WTC11 (cell line): Measurements from ENCODE around the gene LBHD2. TPM values are rescaled to one million over a fixed set of nuclear protein-coding genes. Genes with fewer than 3 reads are reported as not detected.

ENCODE experiments used
- ATAC-seq: fragments of 200-7000 bp; cut with Tn5 transposase; 2 replicates; pipeline ENCODE4 v1.10.0; 2021; ENCODE audit warnings: mild to moderate bottlenecking, moderate library complexity
- CTCF ChIA-PET: fragments of 300-600 bp; sonication (Branson Sonifier 250); formaldehyde crosslinking; loops from one replicate; lab custom pipeline; 2021; ENCODE audit warnings: antibody characterized with exemption; lab: Charles Lee
- POLR2A ChIA-PET: fragments of 350-600 bp; sonication (Branson Sonifier 250); formaldehyde crosslinking; loops from one replicate; lab custom pipeline; 2021; ENCODE audit warnings: antibody characterized with exemption; lab: Charles Lee
- DNase-seq: peaks from one replicate; pipeline ENCODE4 v3.0.0; 2021; ENCODE audit warnings: low spot score
- H3K27ac Mint-ChIP-seq: 2 replicates; pipeline ENCODE4 v1.8.0; 2021; ENCODE audit warnings: mixed read lengths
- H3K27me3 Mint-ChIP-seq: 2 replicates; pipeline ENCODE4 v1.8.0; 2021; ENCODE audit warnings: low read depth, mild to moderate bottlenecking, moderate library complexity, mixed read lengths
- H3K36me3 Mint-ChIP-seq: 2 replicates; pipeline ENCODE4 v1.8.0; 2021; ENCODE audit warnings: mixed read lengths
- H3K4me1 Mint-ChIP-seq: 2 replicates; pipeline ENCODE4 v1.8.0; 2022; ENCODE audit warnings: mixed read lengths
- H3K4me3 Mint-ChIP-seq: 2 replicates; pipeline ENCODE4 v1.8.0; 2021; ENCODE audit warnings: mild to moderate bottlenecking, moderate library complexity, mixed read lengths
- H3K9me3 Mint-ChIP-seq: 2 replicates; pipeline ENCODE4 v1.8.0; 2021; ENCODE audit warnings: mixed read lengths
- GRHL2 ChIP-seq: fragments of 250-450 bp; sonication (Bioruptor Pico); IDR thresholded peaks from 2 replicates; pipeline ENCODE4 v1.8.0; 2022; ENCODE audit warnings: mild to moderate bottlenecking, moderate library complexity; ENCODE audit not compliant: insufficient replicate concordance, severe bottlenecking
- NFYB ChIP-seq: sonication (generic); formaldehyde crosslinking; conservative IDR thresholded peaks from 2 replicates; pipeline ENCODE4 v1.8.0; 2022; ENCODE audit warnings: low read depth, missing genetic modification reagents
- OVOL2 ChIP-seq: fragments of 250-450 bp; sonication (Bioruptor Pico); IDR thresholded peaks from 2 replicates; pipeline ENCODE4 v1.9.0; 2021; ENCODE audit warnings: mild to moderate bottlenecking, borderline replicate concordance
- RELA ChIP-seq: sonication (generic); formaldehyde crosslinking; IDR thresholded peaks from 2 replicates; pipeline ENCODE4 v1.8.1; 2022; ENCODE audit warnings: missing genetic modification reagents, mild to moderate bottlenecking, borderline replicate concordance
- SP1 ChIP-seq: sonication (generic); formaldehyde crosslinking; conservative IDR thresholded peaks from 2 replicates; pipeline ENCODE4 v1.8.1; 2022; ENCODE audit warnings: missing genetic modification reagents
- TEAD4 ChIP-seq: sonication (generic); formaldehyde crosslinking; IDR thresholded peaks from 2 replicates; pipeline ENCODE4 v1.8.0; 2022; ENCODE audit warnings: mild to moderate bottlenecking, missing genetic modification reagents
- TP53 ChIP-seq: sonication (generic); formaldehyde crosslinking; IDR thresholded peaks from 2 replicates; pipeline ENCODE4 v1.8.1; 2023; ENCODE audit warnings: mild to moderate bottlenecking, missing genetic modification reagents
- ZNF317 ChIP-seq: sonication (generic); formaldehyde crosslinking; IDR thresholded peaks from 2 replicates; pipeline ENCODE4 v1.8.1; 2023; ENCODE audit warnings: low read depth, mild to moderate bottlenecking, moderate library complexity, missing genetic modification reagents, borderline replicate concordance
- ZNF671 ChIP-seq: fragments of 250-450 bp; sonication (Bioruptor Pico); IDR thresholded peaks from 2 replicates; pipeline ENCODE4 v1.8.0; 2021; ENCODE audit warnings: mild to moderate bottlenecking
- total RNA-seq: library from RNA; stranded (reverse); gene quantifications from 3 replicates; pipeline ENCODE4 v1.2.3, GENCODE V29; 2021
- TF ChIP-seq, protein P1 (sequence below): fragments of 200-600 bp; IDR thresholded peaks from 2 replicates; pipeline ENCODE4 v1.8.0; 2022; ENCODE audit warnings: antibody characterized with exemption
- TF ChIP-seq, protein P2 (sequence below): fragments of 250-450 bp; sonication (Bioruptor Pico); IDR thresholded peaks from 2 replicates; pipeline ENCODE4 v1.9.0; 2021; ENCODE audit warnings: mild to moderate bottlenecking
- TF ChIP-seq, protein P3 (sequence below): sonication (generic); formaldehyde crosslinking; IDR thresholded peaks from 2 replicates; pipeline ENCODE4 v1.8.1; 2023; ENCODE audit warnings: mild to moderate bottlenecking, missing genetic modification reagents, moderate library complexity
- TF ChIP-seq, protein P4 (sequence below): sonication (generic); formaldehyde crosslinking; IDR thresholded peaks from 2 replicates; pipeline ENCODE4 v1.8.0; 2022; ENCODE audit warnings: mild to moderate bottlenecking, missing genetic modification reagents
- TF ChIP-seq, protein P5 (sequence below): fragments of 250-450 bp; sonication (Bioruptor Pico); IDR thresholded peaks from 2 replicates; pipeline ENCODE4 v2.1.2; 2022; ENCODE audit warnings: mild to moderate bottlenecking, moderate library complexity
- TF ChIP-seq, protein P6 (sequence below): sonication (generic); formaldehyde crosslinking; conservative IDR thresholded peaks from 2 replicates; pipeline ENCODE4 v1.8.1; 2022; ENCODE audit warnings: mild to moderate bottlenecking, missing genetic modification reagents
- TF ChIP-seq, protein P7 (sequence below): sonication (generic); formaldehyde crosslinking; IDR thresholded peaks from 2 replicates; pipeline ENCODE4 v1.8.1; 2023; ENCODE audit warnings: mild to moderate bottlenecking, missing genetic modification reagents, borderline replicate concordance

Gene LBHD2
- total RNA-seq, 1 experiment from 2014 or later = not detected

DNA sequence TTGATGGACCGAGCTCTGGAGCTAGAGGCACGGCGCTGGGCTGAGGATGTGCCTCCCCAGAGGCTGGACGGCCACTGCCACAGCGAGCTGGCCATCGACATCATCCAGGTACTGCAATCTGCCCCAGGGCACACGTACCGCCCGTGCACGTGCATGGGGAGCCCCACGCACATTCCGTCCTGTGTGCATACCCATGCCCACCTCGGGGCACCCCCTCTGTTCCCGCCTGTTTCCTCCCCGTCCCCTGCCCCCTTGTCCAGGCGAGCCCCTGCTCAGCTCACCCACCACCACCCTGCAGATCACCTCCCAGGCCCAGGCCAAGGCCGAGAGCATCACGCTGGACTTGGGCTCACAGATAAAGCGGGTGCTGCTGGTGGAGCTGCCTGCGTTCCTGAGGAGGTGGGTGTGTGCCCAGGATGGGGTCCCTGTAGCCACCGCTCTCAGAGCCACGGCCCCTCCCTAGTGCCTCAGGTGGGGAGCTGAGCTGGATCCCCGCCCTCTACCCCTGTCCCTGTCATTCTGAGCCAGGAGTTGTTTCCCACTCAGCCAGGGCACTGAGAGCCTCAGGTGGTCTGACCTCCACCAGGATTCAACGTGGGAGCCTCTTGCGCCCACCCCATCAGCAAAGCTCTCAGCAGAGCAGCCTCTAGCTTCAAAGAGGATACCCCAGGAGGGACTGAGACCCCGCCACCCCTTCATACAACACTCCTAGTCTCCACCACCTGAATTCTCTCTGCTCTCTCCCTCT lies 46.2 kb downstream of the LBHD2 start:
- CTCF ChIA-PET = interaction anchor here (0.5 to 12.3 kb wide), 5 partner anchors 11 to 143 kb away, joined by 3 to 199 read pairs (median 8); no protein-coding TSS in a partner anchor
- H3K27ac Mint-ChIP-seq = no peak overlapping the region
- H3K4me1 Mint-ChIP-seq = peaks cover 15% of the 10 kb centered on the region
- POLR2A ChIA-PET = no interaction called here
- peaks cover 27% of the 10 kb centered on the region for H3K27me3 Mint-ChIP-seq
- no peak for ATAC-seq
- H3K36me3 Mint-ChIP-seq = peaks cover 5% of the 10 kb centered on the region; the same call in 1 of the 2 replicates
- H3K4me3 Mint-ChIP-seq = no peak overlapping the region
- DNase-seq = no peak
- no peaks in the 10 kb centered on the region for H3K9me3 Mint-ChIP-seq
- TF ChIP-seq SP1 = no peak
- no peak for TF ChIP-seq RELA (CRISPR knock-in tag)
- no peak for TF ChIP-seq NFYB (CRISPR knock-in tag)
- no peak for TF ChIP-seq OVOL2 (CRISPR knock-in tag)
- TF ChIP-seq, protein P1, sequence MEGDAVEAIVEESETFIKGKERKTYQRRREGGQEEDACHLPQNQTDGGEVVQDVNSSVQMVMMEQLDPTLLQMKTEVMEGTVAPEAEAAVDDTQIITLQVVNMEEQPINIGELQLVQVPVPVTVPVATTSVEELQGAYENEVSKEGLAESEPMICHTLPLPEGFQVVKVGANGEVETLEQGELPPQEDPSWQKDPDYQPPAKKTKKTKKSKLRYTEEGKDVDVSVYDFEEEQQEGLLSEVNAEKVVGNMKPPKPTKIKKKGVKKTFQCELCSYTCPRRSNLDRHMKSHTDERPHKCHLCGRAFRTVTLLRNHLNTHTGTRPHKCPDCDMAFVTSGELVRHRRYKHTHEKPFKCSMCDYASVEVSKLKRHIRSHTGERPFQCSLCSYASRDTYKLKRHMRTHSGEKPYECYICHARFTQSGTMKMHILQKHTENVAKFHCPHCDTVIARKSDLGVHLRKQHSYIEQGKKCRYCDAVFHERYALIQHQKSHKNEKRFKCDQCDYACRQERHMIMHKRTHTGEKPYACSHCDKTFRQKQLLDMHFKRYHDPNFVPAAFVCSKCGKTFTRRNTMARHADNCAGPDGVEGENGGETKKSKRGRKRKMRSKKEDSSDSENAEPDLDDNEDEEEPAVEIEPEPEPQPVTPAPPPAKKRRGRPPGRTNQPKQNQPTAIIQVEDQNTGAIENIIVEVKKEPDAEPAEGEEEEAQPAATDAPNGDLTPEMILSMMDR = no peak
- no peak for TF ChIP-seq TEAD4 (CRISPR knock-in tag)
- TF ChIP-seq ZNF317 = no peak
- TF ChIP-seq ZNF671 (CRISPR knock-in tag) = no peak
- TF ChIP-seq, protein P2, sequence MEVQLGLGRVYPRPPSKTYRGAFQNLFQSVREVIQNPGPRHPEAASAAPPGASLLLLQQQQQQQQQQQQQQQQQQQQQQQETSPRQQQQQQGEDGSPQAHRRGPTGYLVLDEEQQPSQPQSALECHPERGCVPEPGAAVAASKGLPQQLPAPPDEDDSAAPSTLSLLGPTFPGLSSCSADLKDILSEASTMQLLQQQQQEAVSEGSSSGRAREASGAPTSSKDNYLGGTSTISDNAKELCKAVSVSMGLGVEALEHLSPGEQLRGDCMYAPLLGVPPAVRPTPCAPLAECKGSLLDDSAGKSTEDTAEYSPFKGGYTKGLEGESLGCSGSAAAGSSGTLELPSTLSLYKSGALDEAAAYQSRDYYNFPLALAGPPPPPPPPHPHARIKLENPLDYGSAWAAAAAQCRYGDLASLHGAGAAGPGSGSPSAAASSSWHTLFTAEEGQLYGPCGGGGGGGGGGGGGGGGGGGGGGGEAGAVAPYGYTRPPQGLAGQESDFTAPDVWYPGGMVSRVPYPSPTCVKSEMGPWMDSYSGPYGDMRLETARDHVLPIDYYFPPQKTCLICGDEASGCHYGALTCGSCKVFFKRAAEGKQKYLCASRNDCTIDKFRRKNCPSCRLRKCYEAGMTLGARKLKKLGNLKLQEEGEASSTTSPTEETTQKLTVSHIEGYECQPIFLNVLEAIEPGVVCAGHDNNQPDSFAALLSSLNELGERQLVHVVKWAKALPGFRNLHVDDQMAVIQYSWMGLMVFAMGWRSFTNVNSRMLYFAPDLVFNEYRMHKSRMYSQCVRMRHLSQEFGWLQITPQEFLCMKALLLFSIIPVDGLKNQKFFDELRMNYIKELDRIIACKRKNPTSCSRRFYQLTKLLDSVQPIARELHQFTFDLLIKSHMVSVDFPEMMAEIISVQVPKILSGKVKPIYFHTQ (CRISPR knock-in tag) = no peak
- TF ChIP-seq, protein P3, sequence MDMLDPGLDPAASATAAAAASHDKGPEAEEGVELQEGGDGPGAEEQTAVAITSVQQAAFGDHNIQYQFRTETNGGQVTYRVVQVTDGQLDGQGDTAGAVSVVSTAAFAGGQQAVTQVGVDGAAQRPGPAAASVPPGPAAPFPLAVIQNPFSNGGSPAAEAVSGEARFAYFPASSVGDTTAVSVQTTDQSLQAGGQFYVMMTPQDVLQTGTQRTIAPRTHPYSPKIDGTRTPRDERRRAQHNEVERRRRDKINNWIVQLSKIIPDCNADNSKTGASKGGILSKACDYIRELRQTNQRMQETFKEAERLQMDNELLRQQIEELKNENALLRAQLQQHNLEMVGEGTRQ (CRISPR knock-in tag) = no peak
- TF ChIP-seq, protein P4, sequence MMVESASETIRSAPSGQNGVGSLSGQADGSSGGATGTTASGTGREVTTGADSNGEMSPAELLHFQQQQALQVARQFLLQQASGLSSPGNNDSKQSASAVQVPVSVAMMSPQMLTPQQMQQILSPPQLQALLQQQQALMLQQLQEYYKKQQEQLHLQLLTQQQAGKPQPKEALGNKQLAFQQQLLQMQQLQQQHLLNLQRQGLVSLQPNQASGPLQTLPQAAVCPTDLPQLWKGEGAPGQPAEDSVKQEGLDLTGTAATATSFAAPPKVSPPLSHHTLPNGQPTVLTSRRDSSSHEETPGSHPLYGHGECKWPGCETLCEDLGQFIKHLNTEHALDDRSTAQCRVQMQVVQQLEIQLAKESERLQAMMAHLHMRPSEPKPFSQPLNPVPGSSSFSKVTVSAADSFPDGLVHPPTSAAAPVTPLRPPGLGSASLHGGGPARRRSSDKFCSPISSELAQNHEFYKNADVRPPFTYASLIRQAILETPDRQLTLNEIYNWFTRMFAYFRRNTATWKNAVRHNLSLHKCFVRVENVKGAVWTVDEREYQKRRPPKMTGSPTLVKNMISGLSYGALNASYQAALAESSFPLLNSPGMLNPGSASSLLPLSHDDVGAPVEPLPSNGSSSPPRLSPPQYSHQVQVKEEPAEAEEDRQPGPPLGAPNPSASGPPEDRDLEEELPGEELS = no peak
- TF ChIP-seq, protein P5, sequence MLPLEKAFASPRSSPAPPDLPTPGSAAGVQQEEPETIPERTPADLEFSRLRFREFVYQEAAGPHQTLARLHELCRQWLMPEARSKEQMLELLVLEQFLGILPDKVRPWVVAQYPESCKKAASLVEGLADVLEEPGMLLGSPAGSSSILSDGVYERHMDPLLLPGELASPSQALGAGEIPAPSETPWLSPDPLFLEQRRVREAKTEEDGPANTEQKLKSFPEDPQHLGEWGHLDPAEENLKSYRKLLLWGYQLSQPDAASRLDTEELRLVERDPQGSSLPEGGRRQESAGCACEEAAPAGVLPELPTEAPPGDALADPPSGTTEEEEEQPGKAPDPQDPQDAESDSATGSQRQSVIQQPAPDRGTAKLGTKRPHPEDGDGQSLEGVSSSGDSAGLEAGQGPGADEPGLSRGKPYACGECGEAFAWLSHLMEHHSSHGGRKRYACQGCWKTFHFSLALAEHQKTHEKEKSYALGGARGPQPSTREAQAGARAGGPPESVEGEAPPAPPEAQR (CRISPR knock-in tag) = no peak
- TF ChIP-seq, protein P6, sequence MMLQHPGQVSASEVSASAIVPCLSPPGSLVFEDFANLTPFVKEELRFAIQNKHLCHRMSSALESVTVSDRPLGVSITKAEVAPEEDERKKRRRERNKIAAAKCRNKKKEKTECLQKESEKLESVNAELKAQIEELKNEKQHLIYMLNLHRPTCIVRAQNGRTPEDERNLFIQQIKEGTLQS (CRISPR knock-in tag) = no peak
- TF ChIP-seq GRHL2 (CRISPR knock-in tag) = no peak
- no peak for TF ChIP-seq TP53
- TF ChIP-seq, protein P7, sequence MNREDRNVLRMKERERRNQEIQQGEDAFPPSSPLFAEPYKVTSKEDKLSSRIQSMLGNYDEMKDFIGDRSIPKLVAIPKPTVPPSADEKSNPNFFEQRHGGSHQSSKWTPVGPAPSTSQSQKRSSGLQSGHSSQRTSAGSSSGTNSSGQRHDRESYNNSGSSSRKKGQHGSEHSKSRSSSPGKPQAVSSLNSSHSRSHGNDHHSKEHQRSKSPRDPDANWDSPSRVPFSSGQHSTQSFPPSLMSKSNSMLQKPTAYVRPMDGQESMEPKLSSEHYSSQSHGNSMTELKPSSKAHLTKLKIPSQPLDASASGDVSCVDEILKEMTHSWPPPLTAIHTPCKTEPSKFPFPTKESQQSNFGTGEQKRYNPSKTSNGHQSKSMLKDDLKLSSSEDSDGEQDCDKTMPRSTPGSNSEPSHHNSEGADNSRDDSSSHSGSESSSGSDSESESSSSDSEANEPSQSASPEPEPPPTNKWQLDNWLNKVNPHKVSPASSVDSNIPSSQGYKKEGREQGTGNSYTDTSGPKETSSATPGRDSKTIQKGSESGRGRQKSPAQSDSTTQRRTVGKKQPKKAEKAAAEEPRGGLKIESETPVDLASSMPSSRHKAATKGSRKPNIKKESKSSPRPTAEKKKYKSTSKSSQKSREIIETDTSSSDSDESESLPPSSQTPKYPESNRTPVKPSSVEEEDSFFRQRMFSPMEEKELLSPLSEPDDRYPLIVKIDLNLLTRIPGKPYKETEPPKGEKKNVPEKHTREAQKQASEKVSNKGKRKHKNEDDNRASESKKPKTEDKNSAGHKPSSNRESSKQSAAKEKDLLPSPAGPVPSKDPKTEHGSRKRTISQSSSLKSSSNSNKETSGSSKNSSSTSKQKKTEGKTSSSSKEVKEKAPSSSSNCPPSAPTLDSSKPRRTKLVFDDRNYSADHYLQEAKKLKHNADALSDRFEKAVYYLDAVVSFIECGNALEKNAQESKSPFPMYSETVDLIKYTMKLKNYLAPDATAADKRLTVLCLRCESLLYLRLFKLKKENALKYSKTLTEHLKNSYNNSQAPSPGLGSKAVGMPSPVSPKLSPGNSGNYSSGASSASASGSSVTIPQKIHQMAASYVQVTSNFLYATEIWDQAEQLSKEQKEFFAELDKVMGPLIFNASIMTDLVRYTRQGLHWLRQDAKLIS = no peak
- TF ChIP-seq, all 79 proteins: peak for 0
